Esophagus squamous epithelium (tissue), 4 donors: ENCODE measurements around the gene PNPLA2.

Source experiments
- POLR2A ChIP-seq, 4 donors: fragments of 450-650 bp; IDR thresholded peaks; one replicate each; pipeline ENCODE4 v1.6.1; 2017; ENCODE audit warnings: antibody characterized with exemption in 4 of 4, mild to moderate bottlenecking in 4 of 4, moderate library complexity in 3 of 4
- TF ChIP-seq, protein P1 (sequence below), 6 experiments: fragments of 450-650 bp in 4 of 6; fragments of 200-600 bp in 2 of 6; sonication (generic) in 2 of 6; IDR thresholded peaks; one replicate each; pipeline ENCODE4 v1.5.1; 2016 to 2019; ENCODE audit warnings: antibody characterized with exemption in 6 of 6, mild to moderate bottlenecking in 4 of 6, moderate library complexity in 4 of 6

DNA sequence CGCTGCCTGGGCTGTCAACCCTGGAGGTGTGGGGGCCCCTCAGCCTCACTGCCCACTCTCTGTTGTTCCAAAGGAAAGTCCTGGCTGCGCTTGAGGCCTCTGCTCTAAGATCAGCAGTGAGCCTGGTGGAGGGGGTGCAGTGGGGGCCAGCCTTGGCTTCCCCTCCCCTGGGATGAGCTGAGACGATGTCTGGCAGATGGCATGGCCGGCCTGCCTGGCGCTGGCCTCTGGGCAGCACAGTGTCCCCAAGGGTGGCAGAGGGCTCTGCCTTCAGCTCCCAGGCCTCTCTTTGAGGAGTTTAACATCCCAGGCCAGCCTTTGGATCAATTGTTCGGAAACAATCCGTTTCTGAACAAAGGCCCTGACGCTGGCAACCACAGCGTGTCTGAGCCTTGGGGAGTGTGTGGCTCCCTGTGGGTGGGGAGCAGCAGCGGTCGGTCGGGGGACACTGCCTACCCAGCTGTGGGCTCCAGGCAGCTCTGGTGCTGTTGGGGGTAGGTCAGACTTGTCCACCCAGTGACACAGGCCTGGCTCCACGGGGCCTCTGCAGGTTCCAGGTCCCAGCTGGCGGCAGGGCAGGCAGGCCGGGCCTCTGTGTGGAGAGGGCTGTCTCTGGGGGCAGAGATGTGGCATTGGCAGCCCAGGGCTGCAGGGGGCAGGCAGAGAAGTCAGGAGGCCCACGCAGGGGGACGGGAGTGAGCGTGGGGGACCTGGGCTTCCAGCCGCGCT is 36.1 kb downstream of the PNPLA2 start:
- TF ChIP-seq, protein P1, sequence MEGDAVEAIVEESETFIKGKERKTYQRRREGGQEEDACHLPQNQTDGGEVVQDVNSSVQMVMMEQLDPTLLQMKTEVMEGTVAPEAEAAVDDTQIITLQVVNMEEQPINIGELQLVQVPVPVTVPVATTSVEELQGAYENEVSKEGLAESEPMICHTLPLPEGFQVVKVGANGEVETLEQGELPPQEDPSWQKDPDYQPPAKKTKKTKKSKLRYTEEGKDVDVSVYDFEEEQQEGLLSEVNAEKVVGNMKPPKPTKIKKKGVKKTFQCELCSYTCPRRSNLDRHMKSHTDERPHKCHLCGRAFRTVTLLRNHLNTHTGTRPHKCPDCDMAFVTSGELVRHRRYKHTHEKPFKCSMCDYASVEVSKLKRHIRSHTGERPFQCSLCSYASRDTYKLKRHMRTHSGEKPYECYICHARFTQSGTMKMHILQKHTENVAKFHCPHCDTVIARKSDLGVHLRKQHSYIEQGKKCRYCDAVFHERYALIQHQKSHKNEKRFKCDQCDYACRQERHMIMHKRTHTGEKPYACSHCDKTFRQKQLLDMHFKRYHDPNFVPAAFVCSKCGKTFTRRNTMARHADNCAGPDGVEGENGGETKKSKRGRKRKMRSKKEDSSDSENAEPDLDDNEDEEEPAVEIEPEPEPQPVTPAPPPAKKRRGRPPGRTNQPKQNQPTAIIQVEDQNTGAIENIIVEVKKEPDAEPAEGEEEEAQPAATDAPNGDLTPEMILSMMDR (IDR thresholded peaks at IDR 0.05): no peak
- no peak for TF ChIP-seq POLR2A (IDR thresholded peaks at IDR 0.05)
